Measurements from ENCODE around the gene SLC9A1.

DNA sequence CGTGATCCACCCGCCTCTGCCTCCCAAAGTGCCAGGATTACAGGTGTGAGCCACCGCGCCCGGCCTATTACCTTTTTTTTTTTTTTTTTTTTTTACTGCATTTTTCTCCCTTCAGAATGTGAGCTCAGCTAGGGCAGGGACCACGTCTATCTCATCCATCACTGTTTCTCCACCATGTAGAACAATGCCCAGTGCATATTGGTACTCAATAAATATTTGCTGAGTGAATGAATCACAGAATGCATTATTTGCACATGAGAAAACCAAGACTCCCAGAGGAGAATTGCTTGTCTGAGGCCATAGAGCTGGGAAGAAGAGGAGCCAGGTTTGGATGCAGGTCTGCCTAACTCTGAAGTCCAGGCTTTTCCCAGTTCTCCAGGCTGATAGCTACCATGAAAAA, 8.2 kb upstream of the SLC9A1 start:
- TF ChIP-seq POLR2A (IDR thresholded peaks at IDR 0.05) (no peak), CTCF (IDR thresholded peaks at IDR 0.05 in 8 of 11, conservative IDR thresholded peaks at IDR 0.05 in 3 of 11) (no peak)

Data from spleen (tissue), 7 donors.